ENCODE data around the gene SEPHS1.

- TF ChIP-seq SP1 (IDR thresholded peaks at IDR 0.05) (no peak), ELF4 (IDR thresholded peaks at IDR 0.05) (no peak), FOXA1 (IDR thresholded peaks at IDR 0.05) (no peak), BHLHE40 (IDR thresholded peaks at IDR 0.05; ENCODE audit: borderline replicate concordance) (no peak), FOXM1 (IDR thresholded peaks at IDR 0.05; ENCODE audit: borderline replicate concordance) (no peak), CTBP1 (IDR thresholded peaks at IDR 0.05; ENCODE audit: borderline replicate concordance) (no peak), HDGF (IDR thresholded peaks at IDR 0.05; ENCODE audit: borderline replicate concordance) (no peak), TARDBP (IDR thresholded peaks at IDR 0.05) (no peak), ZNF384 (IDR thresholded peaks at IDR 0.05) (no peak), SUZ12 (IDR thresholded peaks at IDR 0.05) (no peak)
- TF ChIP-seq, protein P1, sequence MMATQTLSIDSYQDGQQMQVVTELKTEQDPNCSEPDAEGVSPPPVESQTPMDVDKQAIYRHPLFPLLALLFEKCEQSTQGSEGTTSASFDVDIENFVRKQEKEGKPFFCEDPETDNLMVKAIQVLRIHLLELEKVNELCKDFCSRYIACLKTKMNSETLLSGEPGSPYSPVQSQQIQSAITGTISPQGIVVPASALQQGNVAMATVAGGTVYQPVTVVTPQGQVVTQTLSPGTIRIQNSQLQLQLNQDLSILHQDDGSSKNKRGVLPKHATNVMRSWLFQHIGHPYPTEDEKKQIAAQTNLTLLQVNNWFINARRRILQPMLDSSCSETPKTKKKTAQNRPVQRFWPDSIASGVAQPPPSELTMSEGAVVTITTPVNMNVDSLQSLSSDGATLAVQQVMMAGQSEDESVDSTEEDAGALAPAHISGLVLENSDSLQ (IDR thresholded peaks at IDR 0.05), result no peak
Measured at GRCh38 chr10:13306103-13306502, 42.0 kb downstream of the SEPHS1 start.
